CD14-positive monocyte (primary cell): ENCODE data around the gene ESRRB. TPM values are rescaled to one million over a fixed set of nuclear protein-coding genes. Genes with fewer than 3 reads are reported as not detected.

ENCODE experiments used
- DNase-seq, 3 donors: peaks; one replicate each; pipeline ENCODE4 v3.0.0-alpha.2; 2011 to 2022
- H2AFZ ChIP-seq: 2 replicates; pipeline ENCODE4 v1.6.0; 2012; ENCODE audit warnings: mild to moderate bottlenecking, low read depth, low read length, inconsistent platforms; ENCODE audit not compliant: insufficient read depth, poor library complexity, severe bottlenecking
- H3K27ac ChIP-seq, 2 donors: 1 replicate in 1 of 2; 2 replicates in 1 of 2; pipeline ENCODE4 v1.5.1; 2012 to 2013; ENCODE audit warnings: low read length in 2 of 2, control low read depth in 1 of 2, inconsistent platforms in 1 of 2, low read depth in 1 of 2, mild to moderate bottlenecking in 1 of 2
- H3K27me3 ChIP-seq, 2 donors: one replicate each; pipeline versions ENCODE4 v1.6.0 to v1.6.1; 2011 to 2013; ENCODE audit warnings: low read length in 2 of 2; ENCODE audit not compliant: control insufficient read depth in 2 of 2, insufficient read depth in 2 of 2
- H3K36me3 ChIP-seq, 2 donors: replicated peaks in 1 of 2; 1 replicate in 1 of 2; 2 replicates in 1 of 2; pipeline versions ENCODE4 v1.5.1 to v1.6.1; 2012 to 2013; ENCODE audit warnings: low read length in 2 of 2, control low read depth in 1 of 2, inconsistent platforms in 1 of 2, mild to moderate bottlenecking in 1 of 2; ENCODE audit not compliant: insufficient read depth in 2 of 2, control insufficient read depth in 1 of 2
- H3K4me1 ChIP-seq, 2 donors: 1 replicate in 1 of 2; 2 replicates in 1 of 2; pipeline versions ENCODE4 v1.5.1 to v1.6.1; 2012 to 2013; ENCODE audit warnings: low read length in 2 of 2, control low read depth in 1 of 2, inconsistent platforms in 1 of 2, mild to moderate bottlenecking in 1 of 2, moderate library complexity in 1 of 2; ENCODE audit not compliant: insufficient read depth in 2 of 2, control insufficient read depth in 1 of 2
- H3K4me2 ChIP-seq: replicated peaks from 2 replicates; pipeline ENCODE3; 2012; ENCODE audit warnings: low read length, moderate library complexity, mild to moderate bottlenecking; ENCODE audit not compliant: poor library complexity, severe bottlenecking; ENCODE audit errors: extremely low read depth
- H3K4me3 ChIP-seq, 3 experiments: fragments of 200-600 bp in 1 of 3; sonication (generic) in 1 of 3; replicated peaks in 1 of 3; 1 replicate in 2 of 3; 2 replicates in 1 of 3; pipeline ENCODE4 v1.5.1; 2011 to 2013; ENCODE audit warnings: low read length in 3 of 3, mild to moderate bottlenecking in 3 of 3, control low read depth in 2 of 3, low read depth in 2 of 3, inconsistent platforms in 1 of 3, moderate library complexity in 1 of 3
- H3K79me2 ChIP-seq: 2 replicates; pipeline ENCODE4 v1.6.0; 2012; ENCODE audit warnings: mild to moderate bottlenecking, control low read depth, inconsistent platforms, low read length, moderate library complexity; ENCODE audit not compliant: insufficient read depth
- H3K9ac ChIP-seq: 2 replicates; pipeline ENCODE4 v1.6.0; 2017; ENCODE audit warnings: low read length, mild to moderate bottlenecking; ENCODE audit not compliant: insufficient read depth, poor library complexity, severe bottlenecking
- H3K9me3 ChIP-seq, 2 donors: replicated peaks in 1 of 2; 1 replicate in 1 of 2; 2 replicates in 1 of 2; pipeline versions ENCODE4 v1.5.1 to v1.6.1; 2012 to 2013; ENCODE audit warnings: low read length in 2 of 2, control low read depth in 1 of 2; ENCODE audit not compliant: control insufficient read depth in 1 of 2, insufficient read depth in 1 of 2
- H4K20me1 ChIP-seq: 2 replicates; pipeline ENCODE4 v1.6.0; 2012; ENCODE audit warnings: mild to moderate bottlenecking, low read length, control low read depth, moderate library complexity; ENCODE audit not compliant: insufficient read depth
- H3K27ac Mint-ChIP-seq, 7 donors: one replicate each; pipeline ENCODE4 v1.8.0; 2020; ENCODE audit warnings: mild to moderate bottlenecking in 7 of 7, mixed read lengths in 7 of 7, moderate library complexity in 6 of 7, inconsistent platforms in 2 of 7
- H3K27me3 Mint-ChIP-seq, 3 donors: one replicate each; pipeline ENCODE4 v1.8.0; 2021 to 2022; ENCODE audit warnings: low read depth in 3 of 3, mild to moderate bottlenecking in 3 of 3, mixed read lengths in 3 of 3, moderate library complexity in 3 of 3, inconsistent platforms in 1 of 3
- H3K36me3 Mint-ChIP-seq, 2 donors: one replicate each; pipeline ENCODE4 v1.8.0; 2020; ENCODE audit warnings: mixed read lengths in 2 of 2, inconsistent platforms in 1 of 2, mild to moderate bottlenecking in 1 of 2
- H3K4me1 Mint-ChIP-seq: one replicate; pipeline ENCODE4 v1.8.0; 2020; ENCODE audit warnings: mild to moderate bottlenecking, mixed read lengths
- H3K4me3 Mint-ChIP-seq, 2 donors: one replicate each; pipeline ENCODE4 v1.8.0; 2020; ENCODE audit warnings: mild to moderate bottlenecking in 2 of 2, mixed read lengths in 2 of 2, moderate library complexity in 1 of 2
- H3K9me3 Mint-ChIP-seq, 7 donors: one replicate each; pipeline ENCODE4 v1.8.0; 2020 to 2022; ENCODE audit warnings: mixed read lengths in 7 of 7, mild to moderate bottlenecking in 6 of 7, moderate library complexity in 6 of 7, inconsistent platforms in 2 of 7
- CTCF ChIP-seq: fragments of 200-600 bp; IDR thresholded peaks from one replicate; pipeline ENCODE4 v1.8.0; 2022; ENCODE audit warnings: antibody characterized with exemption, mild to moderate bottlenecking
- WGBS: methylation state at CpG from one replicate; pipeline ENCODE4 v1.1.5; 2013; ENCODE audit warnings: missing lambda C conversion rate; ENCODE audit not compliant: insufficient coverage; 5-methylcytosine and 5-hydroxymethylcytosine counted together
- intact Hi-C, 2 donors: fragments of 100-400 bp; cut with micrococcal nuclease; formaldehyde crosslinking; loops; one replicate each; pipeline versions ENCODE4 v1.15.0 to v1.15.1; 2023
- polyA plus RNA-seq, 3 donors: library from polyadenylated mRNA; depleted of rRNA in 1 of 3; unstranded in 2 of 3; stranded (reverse) in 1 of 3; fragments of 300-500 nt in 2 of 3; fragments of >200 nt in 1 of 3; fragmentation: Illumina TruSeq in 2 of 3; gene quantifications; 1 replicate in 2 of 3; 2 replicates in 1 of 3; pipeline ENCODE4 v1.2.3, GENCODE V29; 2012 to 2021

Gene ESRRB
- polyA plus RNA-seq, 3 donors = 0.03 TPM; not detected in 2

DNA sequence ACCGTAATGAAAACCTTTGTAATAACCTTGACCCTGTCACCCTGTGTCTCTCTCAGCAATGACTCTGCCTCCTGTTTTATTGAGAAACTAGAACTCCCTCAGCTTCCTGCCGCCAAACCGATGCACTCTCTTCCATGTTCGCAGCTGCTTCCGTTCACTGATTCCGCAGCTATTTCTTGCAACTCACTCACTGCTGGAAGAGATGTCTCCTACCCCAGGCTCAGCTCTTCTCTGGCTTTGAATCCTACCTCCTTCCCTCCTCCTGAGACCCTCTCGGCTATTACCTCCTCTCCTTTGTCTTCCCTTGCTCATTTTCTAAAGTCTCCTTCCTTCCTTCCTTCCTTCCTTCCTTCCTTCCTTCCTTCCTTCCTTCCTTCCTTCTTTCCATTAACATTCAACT is 71.0 kb downstream of the ESRRB start:
- 79% methylated on average over 7 of the region's 7 CpGs for WGBS
- H3K27me3 Mint-ChIP-seq = peaks cover 8 to 12% (median 10%) of the 10 kb centered on the region in 3 donors
- H3K4me1 ChIP-seq = no peaks in the 10 kb centered on the region
- no peaks in the 10 kb centered on the region for H3K9me3 ChIP-seq
- no peaks in the 10 kb centered on the region for H3K36me3 ChIP-seq
- H3K27ac ChIP-seq = no peak overlapping the region
- H2AFZ ChIP-seq = no peak overlapping the region
- H3K4me3 ChIP-seq = no peak overlapping the region
- no peak overlapping the region for H3K9ac ChIP-seq
- no peak for TF ChIP-seq CTCF
- no peaks in the 10 kb centered on the region for H3K36me3 Mint-ChIP-seq
- H3K4me1 Mint-ChIP-seq = peaks cover 2% of the 10 kb centered on the region
- no peak overlapping the region for H3K4me2 ChIP-seq
- no peak overlapping the region for H3K4me3 Mint-ChIP-seq
- no peaks in the 10 kb centered on the region for H3K27me3 ChIP-seq
- H3K79me2 ChIP-seq = no peaks in the 10 kb centered on the region
- no peaks in the 10 kb centered on the region for H4K20me1 ChIP-seq
- no peaks in the 10 kb centered on the region for H3K9me3 Mint-ChIP-seq
- no peak for DNase-seq
- H3K27ac Mint-ChIP-seq = peak overlapping the region in 1 of 7 donors; percentile 17
- intact Hi-C loops = no loop called here

DNA sequence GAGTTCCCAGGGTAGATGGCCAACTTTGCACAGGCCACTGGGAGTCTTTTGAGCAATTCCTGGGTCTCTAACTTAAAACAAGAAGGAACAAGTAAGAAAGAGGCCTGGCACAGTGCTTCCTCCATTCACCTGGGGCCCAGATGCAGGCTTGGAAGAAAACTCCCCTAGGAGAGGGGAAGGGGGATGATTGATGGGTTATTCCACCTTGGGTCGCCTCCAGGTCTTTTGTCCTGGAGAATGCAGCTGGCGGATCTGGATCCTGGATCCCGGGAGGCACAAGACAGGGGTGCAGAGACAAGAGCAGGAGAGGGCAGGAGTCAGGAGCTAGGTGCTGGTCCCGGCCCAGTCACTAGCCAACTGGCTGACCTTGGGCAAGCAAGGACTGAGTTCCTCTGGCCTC is 74.5 kb downstream of the ESRRB start:
- no peak for DNase-seq
- TF ChIP-seq CTCF = no peak
- H3K4me2 ChIP-seq = no peak overlapping the region
- no peak overlapping the region for H3K9ac ChIP-seq
- peaks cover 5 to 16% (median 10%) of the 10 kb centered on the region in 3 donors for H3K27me3 Mint-ChIP-seq
- peaks cover 2% of the 10 kb centered on the region for H3K4me1 Mint-ChIP-seq
- H3K27ac ChIP-seq = no peak overlapping the region
- no peak overlapping the region for H3K27ac Mint-ChIP-seq
- H3K36me3 Mint-ChIP-seq = no peaks in the 10 kb centered on the region
- H4K20me1 ChIP-seq = no peaks in the 10 kb centered on the region
- WGBS = 96% methylated on average over 3 of the region's 4 CpGs
- H3K79me2 ChIP-seq = no peaks in the 10 kb centered on the region
- H3K27me3 ChIP-seq = no peaks in the 10 kb centered on the region
- H3K4me3 Mint-ChIP-seq = no peak overlapping the region
- no peaks in the 10 kb centered on the region for H3K9me3 Mint-ChIP-seq
- no peaks in the 10 kb centered on the region for H3K36me3 ChIP-seq
- no peaks in the 10 kb centered on the region for H3K9me3 ChIP-seq
- H2AFZ ChIP-seq = no peak overlapping the region
- H3K4me3 ChIP-seq = no peak overlapping the region
- intact Hi-C loops = no loop called here
- no peaks in the 10 kb centered on the region for H3K4me1 ChIP-seq
